ENCODE data around the gene HCFC1R1.
"Not testable (repeated sequence)": the region's sequence is repeated elsewhere in the genome, so short reads cannot be mapped to it uniquely, and the experiment has no call there.

HCFC1R1 gene, protein sequence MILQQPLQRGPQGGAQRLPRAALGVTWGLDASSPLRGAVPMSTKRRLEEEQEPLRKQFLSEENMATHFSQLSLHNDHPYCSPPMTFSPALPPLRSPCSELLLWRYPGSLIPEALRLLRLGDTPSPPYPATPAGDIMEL

GRCh38 chr16:3023669-3024478 is at the start of gene HCFC1R1, which contains the start of gene THOC6:
Gene HCFC1R1 (minus strand): TSS chr16:3023942. CDS start chr16:3023941, 1 bp downstream.
Gene THOC6 (plus strand): TSS chr16:3024035. CDS start chr16:3024327, 292 bp downstream.
- peak within 1 kb of the TSS; percentile 64 for H3K4me3 ChIP-seq (ENCODE audit: low read length)
- TF ChIP-seq CTCF (conservative IDR thresholded peaks at IDR 0.05; ENCODE audit: low read depth, low read length): no peak
- DNase-seq (ENCODE audit: low read depth): peak; percentile 95

- H3K4me3 ChIP-seq (ENCODE audit: low read length): no peak overlapping the region
- no peak for TF ChIP-seq CTCF (conservative IDR thresholded peaks at IDR 0.05; ENCODE audit: low read depth, low read length)
- DNase-seq (ENCODE audit: low read depth): no peak
Measured at GRCh38 chr16:3073448-3073847, 49.7 kb upstream of the HCFC1R1 start.

- H3K4me3 ChIP-seq (ENCODE audit: low read length); DNase-seq (ENCODE audit: low read depth): not testable (repeated sequence)
Measured at GRCh38 chr16:3072576-3073263, 49.0 kb upstream of the HCFC1R1 start.

GRCh38 chr16:3072148-3072547 is 48.4 kb upstream of the HCFC1R1 start:
- not testable (repeated sequence) for H3K4me3 ChIP-seq (ENCODE audit: low read length); DNase-seq (ENCODE audit: low read depth)

- no peak for TF ChIP-seq CTCF (conservative IDR thresholded peaks at IDR 0.05; ENCODE audit: low read depth, low read length)
- no peak for DNase-seq (ENCODE audit: low read depth)
- H3K4me3 ChIP-seq (ENCODE audit: low read length): no peak overlapping the region
Measured at GRCh38 chr16:3071655-3072054, 47.9 kb upstream of the HCFC1R1 start.

DNA sequence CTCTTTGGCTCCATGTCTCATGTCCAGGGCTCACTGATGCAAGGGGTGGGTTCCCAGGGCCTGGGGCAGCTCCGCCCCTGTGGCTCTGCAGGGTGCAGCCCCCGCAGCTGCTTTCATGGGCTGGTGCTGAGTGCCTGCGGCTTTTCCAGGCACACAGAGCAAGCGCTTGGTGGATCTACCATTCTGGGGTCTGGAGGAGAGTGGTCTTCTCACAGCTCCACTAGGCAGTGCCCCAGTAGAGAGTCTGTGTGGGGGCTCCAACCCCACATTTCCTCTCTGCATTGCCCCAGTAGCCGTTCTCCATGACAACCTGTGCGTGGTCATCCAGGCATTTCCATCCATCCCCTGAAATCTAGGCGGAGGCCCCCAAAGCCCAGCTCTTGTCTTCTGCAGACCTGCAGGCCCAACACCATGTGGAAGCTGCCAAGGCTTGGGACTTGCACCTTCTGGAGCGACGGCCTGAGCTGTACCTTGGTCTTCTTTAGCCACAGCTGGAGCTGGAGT is 46.9 kb upstream of the HCFC1R1 start:
- TF ChIP-seq CTCF (conservative IDR thresholded peaks at IDR 0.05; ENCODE audit: low read depth, low read length): no peak
- DNase-seq (ENCODE audit: low read depth): no peak
- H3K4me3 ChIP-seq (ENCODE audit: low read length): no peak overlapping the region

DNA sequence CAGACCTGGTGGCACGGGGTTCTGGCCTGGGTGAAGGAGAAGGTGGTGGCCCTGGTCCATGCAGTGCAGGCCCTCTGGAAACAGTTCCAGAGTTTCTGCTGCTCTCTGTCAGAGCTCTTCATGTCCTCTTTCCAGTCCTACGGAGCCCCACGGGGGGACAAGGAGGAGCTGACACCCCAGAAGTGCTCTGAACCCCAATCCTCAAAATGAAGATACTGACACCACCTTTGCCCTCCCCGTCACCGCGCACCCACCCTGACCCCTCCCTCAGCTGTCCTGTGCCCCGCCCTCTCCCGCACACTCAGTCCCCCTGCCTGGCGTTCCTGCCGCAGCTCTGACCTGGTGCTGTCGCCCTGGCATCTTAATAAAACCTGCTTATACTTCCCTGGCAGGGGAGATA is 45.4 kb upstream of the HCFC1R1 start:
- not testable (repeated sequence) for DNase-seq (ENCODE audit: low read depth); H3K4me3 ChIP-seq (ENCODE audit: low read length)

DNA sequence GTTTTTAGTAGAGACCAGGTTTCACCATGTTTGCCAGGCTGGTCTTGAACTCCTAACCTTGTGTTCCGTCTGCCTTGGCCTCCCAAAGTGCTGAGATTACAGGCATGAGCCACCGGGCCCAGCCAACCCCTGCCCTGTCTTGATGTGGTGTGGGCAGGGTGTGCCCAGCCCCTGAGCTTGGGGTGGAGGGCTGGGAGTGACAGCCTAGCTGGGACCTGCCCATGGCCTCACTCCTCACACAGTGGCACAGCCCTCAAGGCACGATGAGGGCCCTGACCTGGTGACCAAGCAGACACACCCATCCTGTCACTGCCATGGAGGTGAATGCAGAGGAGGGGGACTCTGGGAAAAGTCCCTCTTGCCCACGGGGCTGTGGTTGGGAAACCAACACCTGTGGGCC is 44.7 kb upstream of the HCFC1R1 start:
- DNase-seq (ENCODE audit: low read depth): no peak
- no peak for TF ChIP-seq CTCF (conservative IDR thresholded peaks at IDR 0.05; ENCODE audit: low read depth, low read length)

More for the DNA sequence above, 44.7 kb upstream of the HCFC1R1 start:
- H3K4me3 ChIP-seq (ENCODE audit: low read length): no peak overlapping the region
